ENCODE data around the gene HOXA9. TPM values are rescaled to one million over a fixed set of nuclear protein-coding genes. Genes with fewer than 3 reads are reported as not detected.

Gene HOXA9
- 0.44 to 0.78 TPM (median 0.74 TPM) in 5 replicates for total RNA-seq (2022; extraction: Qiagen RNA extraction; ENCODE audit: low read depth)

GRCh38 chr7:27165089-27165995 is at the start of gene HOXA9:
HOXA9 (minus strand) TSS chr7:27165537; CDS start chr7:27165457, 80 bp downstream.

GRCh38 chr7:27199849-27200760 is 34.8 kb upstream of the HOXA9 start, which contains the start of gene HOXA13:
HOXA13 (minus strand) TSS chr7:27200091; CDS start chr7:27200077, 14 bp downstream.

GRCh38 chr7:27185013-27185853 is 19.9 kb upstream of the HOXA9 start, which contains the start of gene HOXA11:
HOXA11 (minus strand) TSS chr7:27185232; CDS start chr7:27185144, 88 bp downstream.

GRCh38 chr7:27173956-27174873 is 8.9 kb upstream of the HOXA9 start, which contains the start of gene HOXA10:
HOXA10 (minus strand) TSS chr7:27174320; CDS start chr7:27174306, 14 bp downstream.

GRCh38 chr7:27156508-27156898 is 8.8 kb downstream of the HOXA9 start, which contains the start of gene HOXA7:
HOXA7 (minus strand) TSS chr7:27156675; CDS start chr7:27156545, 130 bp downstream.

GRCh38 chr7:27151931-27152815 is 13.2 kb downstream of the HOXA9 start, which contains the start of gene HOXA3:
HOXA3 (minus strand) TSS chr7:27152583; CDS start chr7:27110640, 41,943 bp downstream.

GRCh38 chr7:27147199-27148030 is 17.9 kb downstream of the HOXA9 start, which contains the start of gene HOXA6:
HOXA6 (minus strand) TSS chr7:27147774; CDS start chr7:27147749, 25 bp downstream.

GRCh38 chr7:27143023-27143949 is 22.1 kb downstream of the HOXA9 start, which contains the start of gene HOXA5:
HOXA5 (minus strand) TSS chr7:27143681; CDS start chr7:27143607, 74 bp downstream.

GRCh38 chr7:27130540-27131389 is 34.6 kb downstream of the HOXA9 start, which contains the start of gene HOXA4:
HOXA4 (minus strand) TSS chr7:27130757; CDS start chr7:27130733, 24 bp downstream.

Other genes with a start within 250 kb of the HOXA9 start
- gene HOXA1, start 69.5 kb downstream of the HOXA9 start, total RNA-seq (2022; extraction: Qiagen RNA extraction; ENCODE audit: low read depth), result 2.3 to 4.4 TPM (median 3.6 TPM) in 5 replicates
- 0.70 to 1.6 TPM (median 1.2 TPM) in 5 replicates for gene HOXA2, start 62.9 kb downstream of the HOXA9 start, total RNA-seq (2022; extraction: Qiagen RNA extraction; ENCODE audit: low read depth)
- 1.3 to 3.0 TPM (median 2.8 TPM) in 5 replicates for gene HOXA4, start 34.8 kb downstream of the HOXA9 start, total RNA-seq (2022; extraction: Qiagen RNA extraction; ENCODE audit: low read depth)
- gene HOXA5, start 21.9 kb downstream of the HOXA9 start, total RNA-seq (2022; extraction: Qiagen RNA extraction; ENCODE audit: low read depth), result 5.2 to 8.3 TPM (median 6.2 TPM) in 5 replicates
- gene HOXA6, start 17.8 kb downstream of the HOXA9 start, total RNA-seq (2022; extraction: Qiagen RNA extraction; ENCODE audit: low read depth), result 0.71 to 2.5 TPM (median 1.8 TPM) in 5 replicates
- 7.1 to 12.9 TPM (median 7.6 TPM) in 5 replicates for gene HOXA3, start 13.0 kb downstream of the HOXA9 start, total RNA-seq (2022; extraction: Qiagen RNA extraction; ENCODE audit: low read depth)
- gene HOXA7, start 8.9 kb downstream of the HOXA9 start, total RNA-seq (2022; extraction: Qiagen RNA extraction; ENCODE audit: low read depth), result 4.4 to 5.3 TPM (median 4.9 TPM) in 5 replicates
- gene HOXA10, start 8.8 kb upstream of the HOXA9 start, total RNA-seq (2022; extraction: Qiagen RNA extraction; ENCODE audit: low read depth), result 5.8 to 8.6 TPM (median 7.4 TPM) in 5 replicates
- gene HOXA11, start 19.7 kb upstream of the HOXA9 start, total RNA-seq (2022; extraction: Qiagen RNA extraction; ENCODE audit: low read depth), result 0.63 to 1.2 TPM (median 0.79 TPM) in 5 replicates
- gene HOXA13, start 34.6 kb upstream of the HOXA9 start, total RNA-seq (2022; extraction: Qiagen RNA extraction; ENCODE audit: low read depth), result 1.6 to 2.2 TPM (median 2.0 TPM) in 5 replicates
- 0.05 to 0.06 TPM (median 0.06 TPM) in 3 of 5 replicates, not detected in the others for gene EVX1, start 77.3 kb upstream of the HOXA9 start, total RNA-seq (2022; extraction: Qiagen RNA extraction; ENCODE audit: low read depth)